Measurements from ENCODE around the gene ATP5MG.

DNA sequence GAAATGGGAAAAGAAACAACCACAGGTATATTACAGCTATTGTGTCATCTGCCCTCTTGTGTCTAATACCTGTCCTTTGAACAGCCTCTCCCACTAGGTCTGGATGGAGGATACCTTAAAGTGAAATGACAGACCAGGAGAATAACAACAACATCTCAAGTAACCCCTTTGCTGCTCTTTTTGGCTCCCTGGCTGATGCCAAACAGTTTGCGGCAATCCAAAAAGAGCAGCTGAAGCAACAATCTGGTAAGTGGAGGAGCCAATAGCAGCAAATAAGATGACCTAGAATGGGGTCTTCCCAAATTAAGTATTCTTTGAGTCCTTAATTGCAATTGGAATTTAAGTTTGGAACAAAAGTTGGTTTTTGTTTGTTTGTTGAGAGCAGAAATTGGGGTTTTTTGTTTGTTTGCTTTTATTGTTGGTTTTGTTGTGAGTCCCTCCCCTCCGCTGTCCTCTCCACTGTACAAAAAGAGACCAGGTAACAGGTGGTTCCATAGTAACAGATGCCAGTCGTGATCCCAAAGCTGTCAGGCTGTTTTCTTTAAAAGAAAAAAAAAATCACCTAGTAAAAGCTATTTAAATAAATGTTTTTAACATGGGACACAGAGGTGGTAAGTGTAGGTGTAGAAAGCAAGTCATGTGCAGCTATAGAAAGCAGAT is 36.3 kb upstream of the ATP5MG start:
- TF ChIP-seq, protein P1, sequence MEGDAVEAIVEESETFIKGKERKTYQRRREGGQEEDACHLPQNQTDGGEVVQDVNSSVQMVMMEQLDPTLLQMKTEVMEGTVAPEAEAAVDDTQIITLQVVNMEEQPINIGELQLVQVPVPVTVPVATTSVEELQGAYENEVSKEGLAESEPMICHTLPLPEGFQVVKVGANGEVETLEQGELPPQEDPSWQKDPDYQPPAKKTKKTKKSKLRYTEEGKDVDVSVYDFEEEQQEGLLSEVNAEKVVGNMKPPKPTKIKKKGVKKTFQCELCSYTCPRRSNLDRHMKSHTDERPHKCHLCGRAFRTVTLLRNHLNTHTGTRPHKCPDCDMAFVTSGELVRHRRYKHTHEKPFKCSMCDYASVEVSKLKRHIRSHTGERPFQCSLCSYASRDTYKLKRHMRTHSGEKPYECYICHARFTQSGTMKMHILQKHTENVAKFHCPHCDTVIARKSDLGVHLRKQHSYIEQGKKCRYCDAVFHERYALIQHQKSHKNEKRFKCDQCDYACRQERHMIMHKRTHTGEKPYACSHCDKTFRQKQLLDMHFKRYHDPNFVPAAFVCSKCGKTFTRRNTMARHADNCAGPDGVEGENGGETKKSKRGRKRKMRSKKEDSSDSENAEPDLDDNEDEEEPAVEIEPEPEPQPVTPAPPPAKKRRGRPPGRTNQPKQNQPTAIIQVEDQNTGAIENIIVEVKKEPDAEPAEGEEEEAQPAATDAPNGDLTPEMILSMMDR (IDR thresholded peaks at IDR 0.05) = no peak
- no peak for TF ChIP-seq POLR2A (IDR thresholded peaks at IDR 0.05)
- TF ChIP-seq POLR2AphosphoS5 (IDR thresholded peaks at IDR 0.05) = no peak
- no peak for TF ChIP-seq EP300 (IDR thresholded peaks at IDR 0.05)

Measured in stomach (tissue), 4 donors.